Right lobe of liver (tissue), 6 donors: ENCODE data around the gene HIRA. TPM values are rescaled to one million over a fixed set of nuclear protein-coding genes. Genes with fewer than 3 reads are reported as not detected.
A peak's percentile ranks its signal among the peaks of the same experiment; 100 is the strongest.
"Not testable (repeated sequence)": the region's sequence is repeated elsewhere in the genome, so short reads cannot be mapped to it uniquely, and the experiment has no call there.

Experiments
- ATAC-seq, 4 donors: fragments of 200-7000 bp; cut with Tn5 transposase; one replicate each; pipeline ENCODE4 v1.9.1; 2020; ENCODE audit warnings: mild to moderate bottlenecking in 4 of 4, moderate library complexity in 4 of 4
- DNase-seq, 3 donors: peaks; one replicate each; pipeline ENCODE4 v3.0.0-alpha.2; 2020
- H3K27ac ChIP-seq, 3 donors: fragments of 200-600 bp; one replicate each; pipeline ENCODE4 v1.8.0; 2022
- H3K27me3 ChIP-seq, 2 donors: fragments of 200-600 bp; one replicate each; pipeline ENCODE4 v1.8.0; 2022
- H3K36me3 ChIP-seq, 4 donors: fragments of 200-600 bp; sonication (generic) in 1 of 4; one replicate each; pipeline versions ENCODE4 v1.5.1 to v1.8.0; 2017 to 2022; ENCODE audit warnings: control low read depth in 1 of 4
- H3K4me1 ChIP-seq, 4 donors: fragments of 200-600 bp; sonication (generic) in 1 of 4; one replicate each; pipeline versions ENCODE4 v1.5.1 to v1.8.0; 2017 to 2022; ENCODE audit warnings: control low read depth in 1 of 4
- H3K4me3 ChIP-seq, 3 donors: fragments of 200-600 bp; one replicate each; pipeline ENCODE4 v1.8.0; 2022
- H3K9me3 ChIP-seq, 4 donors: fragments of 200-600 bp; sonication (generic) in 1 of 4; one replicate each; pipeline versions ENCODE4 v1.5.1 to v1.8.0; 2017 to 2022; ENCODE audit warnings: control low read depth in 1 of 4
- POLR2A ChIP-seq: fragments of 450-650 bp; IDR thresholded peaks from one replicate; pipeline ENCODE4 v1.6.1; 2017; ENCODE audit warnings: antibody characterized with exemption, mild to moderate bottlenecking
- WGBS: methylation state at CpG from one replicate; pipeline ENCODE4 v1.1.6; 2018; ENCODE audit warnings: low coverage, low lambda C conversion rate; ENCODE audit not compliant: insufficient coverage; ENCODE audit errors: missing lambda C conversion rate; 5-methylcytosine and 5-hydroxymethylcytosine counted together
- intact Hi-C, 2 donors: fragments of 100-400 bp; cut with DNase I; formaldehyde crosslinking; loops; one replicate each; pipeline versions ENCODE4 v1.11.2 to v1.14.1; 2022
- total RNA-seq, 6 experiments: library from RNA; depleted of rRNA in 2 of 6; stranded (reverse); fragments of >200 nt in 2 of 6; fragmentation: NEBNext Ultra II Directional in 3 of 6; extraction: Animal tissue kit (Norgen Biotek cat#: 25700) in 3 of 6; gene quantifications; one replicate each; pipeline versions ENCODE4 v1.1.0 to v1.2.4, GENCODE V29; 2016 to 2023
- TF ChIP-seq, protein P1 (sequence below), 4 donors: fragments of 200-600 bp in 3 of 4; fragments of 450-650 bp in 1 of 4; IDR thresholded peaks; one replicate each; pipeline versions ENCODE4 v1.5.1 to v1.8.0; 2016 to 2022; ENCODE audit warnings: antibody characterized with exemption in 4 of 4, mild to moderate bottlenecking in 2 of 4
- donor health status: DM: no; HTN: yes; CAD: no.
- donor health status: DM: no; HTN: no; CAD: no.
- donor health status: DM: no; HTN: no; CAD: no.
- donor health status: DM: no; HTN: yes; CAD: no.
- donor health status: DM: no; HTN: yes; CAD: no.

HIRA gene
- total RNA-seq, 6 experiments from 2014 or later: 14.6 to 25.0 (median 17.8) TPM

DNA sequence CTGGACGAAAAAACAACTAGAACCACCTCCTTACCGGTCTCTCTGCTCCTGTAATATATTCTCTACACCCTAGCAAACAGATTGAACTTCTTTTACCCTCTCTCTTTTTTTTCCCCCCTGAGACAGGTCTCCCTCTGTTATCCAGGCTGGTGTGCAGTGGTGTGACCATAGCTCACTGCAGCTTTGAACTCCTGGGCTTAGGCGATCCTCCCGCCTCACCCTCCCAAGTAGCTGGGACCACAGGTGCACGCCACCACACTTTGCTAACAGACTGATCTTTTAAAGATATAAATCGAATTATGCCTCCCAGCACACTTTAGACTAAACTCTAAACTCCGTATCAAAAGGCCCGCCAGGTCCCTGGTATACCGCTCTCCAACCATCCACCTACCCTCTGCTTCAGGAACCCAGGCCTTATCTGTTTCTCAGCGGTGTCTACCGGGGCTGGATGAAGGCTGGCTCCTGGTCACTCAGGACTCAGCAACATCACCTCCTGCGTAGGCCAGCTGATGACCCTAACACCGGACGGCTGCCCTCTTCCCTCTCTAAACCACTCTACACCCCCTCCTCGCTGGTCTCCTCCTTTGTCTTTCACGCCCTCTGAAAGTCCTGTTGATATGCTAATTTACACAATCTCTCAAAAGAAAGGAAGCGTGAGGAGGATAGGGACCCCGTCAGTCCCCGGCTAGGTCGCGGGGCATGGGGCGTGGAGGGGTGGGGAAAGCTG lies 15.2 kb upstream of the HIRA start:
- peak overlapping the region; percentile 82 to 98 (median 92) for H3K27ac ChIP-seq
- H3K9me3 ChIP-seq: no peaks in the 10 kb centered on the region
- intact Hi-C loops: no loop called here
- peaks cover 0 to 29% (median 4%) of the 10 kb centered on the region in 4 donors for H3K36me3 ChIP-seq
- ATAC-seq (peak; percentile 10 to 31 (median 18)), DNase-seq (no peak)
- H3K4me1 ChIP-seq: peaks cover 0 to 14% (median 6%) of the 10 kb centered on the region in 4 donors
- peak overlapping the region; percentile 78 to 86 (median 85) for H3K4me3 ChIP-seq
- 23% methylated on average over 21 of the region's 22 CpGs for WGBS
- H3K27me3 ChIP-seq: no peaks in the 10 kb centered on the region
- no peak for TF ChIP-seq POLR2A

GRCh38 chr22:19445279-19445982 lies 13.9 kb upstream of the HIRA start:
- DNase-seq, H3K27ac ChIP-seq, intact Hi-C loops, ATAC-seq, H3K27me3 ChIP-seq, H3K4me3 ChIP-seq, H3K9me3 ChIP-seq: not testable (repeated sequence)
- peaks cover 0 to 16% (median 4%) of the 10 kb centered on the region in 4 donors for H3K36me3 ChIP-seq
- H3K4me1 ChIP-seq: peaks cover 0 to 18% (median 9%) of the 10 kb centered on the region in 4 donors
- 85% methylated on average over 9 of the region's 9 CpGs for WGBS

DNA sequence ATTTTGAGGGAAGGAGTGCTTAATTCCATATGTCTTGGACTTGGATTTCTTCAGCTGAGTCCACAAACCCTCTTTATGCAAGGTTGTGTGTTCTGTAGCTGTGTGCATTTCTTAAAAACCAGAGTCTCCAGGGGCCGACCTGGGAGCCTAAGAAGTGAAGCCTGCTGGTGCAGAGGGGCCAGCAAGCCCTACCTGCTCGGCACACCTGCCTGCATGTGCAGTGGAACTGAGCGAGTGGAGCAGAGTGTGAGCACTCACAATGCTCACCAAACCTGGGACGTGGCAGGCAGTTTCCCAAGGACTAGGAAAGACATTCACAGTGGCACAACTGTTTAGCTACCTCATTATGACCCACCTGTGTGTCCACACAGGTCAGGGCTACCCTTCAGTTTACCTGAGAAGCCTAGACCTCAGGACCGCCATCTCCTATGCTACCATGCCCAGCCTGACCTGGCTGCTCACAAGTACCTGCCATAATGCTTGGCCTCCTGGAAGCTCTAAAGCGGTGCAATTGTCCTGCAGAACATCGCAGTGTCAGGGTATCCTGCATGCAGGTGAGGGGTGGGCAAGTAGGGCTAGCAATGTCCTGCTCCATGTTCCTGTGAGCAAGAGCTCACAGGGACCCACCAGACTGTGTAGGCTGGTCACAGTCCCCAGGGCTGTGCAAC lies 12.1 kb upstream of the HIRA start:
- TF ChIP-seq POLR2A: no peak
- TF ChIP-seq, protein P1, sequence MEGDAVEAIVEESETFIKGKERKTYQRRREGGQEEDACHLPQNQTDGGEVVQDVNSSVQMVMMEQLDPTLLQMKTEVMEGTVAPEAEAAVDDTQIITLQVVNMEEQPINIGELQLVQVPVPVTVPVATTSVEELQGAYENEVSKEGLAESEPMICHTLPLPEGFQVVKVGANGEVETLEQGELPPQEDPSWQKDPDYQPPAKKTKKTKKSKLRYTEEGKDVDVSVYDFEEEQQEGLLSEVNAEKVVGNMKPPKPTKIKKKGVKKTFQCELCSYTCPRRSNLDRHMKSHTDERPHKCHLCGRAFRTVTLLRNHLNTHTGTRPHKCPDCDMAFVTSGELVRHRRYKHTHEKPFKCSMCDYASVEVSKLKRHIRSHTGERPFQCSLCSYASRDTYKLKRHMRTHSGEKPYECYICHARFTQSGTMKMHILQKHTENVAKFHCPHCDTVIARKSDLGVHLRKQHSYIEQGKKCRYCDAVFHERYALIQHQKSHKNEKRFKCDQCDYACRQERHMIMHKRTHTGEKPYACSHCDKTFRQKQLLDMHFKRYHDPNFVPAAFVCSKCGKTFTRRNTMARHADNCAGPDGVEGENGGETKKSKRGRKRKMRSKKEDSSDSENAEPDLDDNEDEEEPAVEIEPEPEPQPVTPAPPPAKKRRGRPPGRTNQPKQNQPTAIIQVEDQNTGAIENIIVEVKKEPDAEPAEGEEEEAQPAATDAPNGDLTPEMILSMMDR (IDR thresholded peaks at IDR 0.05): no peak
- no peak for ATAC-seq
- WGBS: no CpG with 5 or more reads among the region's 7 CpGs

DNA sequence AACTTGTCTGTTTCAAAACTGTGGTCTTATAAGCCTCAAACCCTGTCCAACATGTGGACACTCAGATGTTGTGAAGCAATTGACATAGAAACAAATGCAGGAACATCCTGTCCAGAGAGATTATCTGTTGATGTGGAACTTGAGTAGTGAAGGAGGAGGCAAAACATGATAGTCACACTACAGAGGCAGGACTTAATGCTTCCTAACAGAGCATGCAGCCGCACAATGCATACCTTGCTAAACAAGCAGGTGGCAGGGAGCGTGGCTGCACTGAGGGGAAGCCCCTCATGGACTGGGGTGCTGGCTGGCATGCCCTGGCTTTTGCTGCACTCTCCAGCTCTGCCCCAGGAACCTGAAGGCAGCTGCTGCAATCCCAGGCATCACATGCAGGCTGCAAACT lies 10.6 kb upstream of the HIRA start:
- ATAC-seq: no peak
- TF ChIP-seq, protein P1 (IDR thresholded peaks at IDR 0.05): no peak
- WGBS: no CpG with 5 or more reads among the region's 2 CpGs
- H3K4me3 ChIP-seq: no peak overlapping the region
- DNase-seq: no peak
- H3K9me3 ChIP-seq: no peaks in the 10 kb centered on the region
- peaks cover 0 to 22% (median 9%) of the 10 kb centered on the region in 4 donors for H3K4me1 ChIP-seq
- intact Hi-C loops: no loop called here
- H3K27me3 ChIP-seq: no peaks in the 10 kb centered on the region
- H3K36me3 ChIP-seq: peaks cover 0 to 14% (median 4%) of the 10 kb centered on the region in 4 donors
- H3K27ac ChIP-seq: no peak overlapping the region

More for the DNA sequence above, 12.1 kb upstream of the HIRA start:
- Histone ChIP-seq H3K4me1 (peaks cover 0 to 22% (median 9%) of the 10 kb centered on the region in 4 donors), H3K27ac (no peak overlapping the region), H3K27me3 (no peaks in the 10 kb centered on the region), H3K4me3 (no peak overlapping the region), H3K36me3 (peaks cover 0 to 14% (median 4%) of the 10 kb centered on the region in 4 donors), H3K9me3 (no peaks in the 10 kb centered on the region)
- no peak for DNase-seq
- intact Hi-C loops: no loop called here

GRCh38 chr22:19440411-19441195 lies 9.1 kb upstream of the HIRA start:
- no peak overlapping the region for H3K4me3 ChIP-seq
- H3K36me3 ChIP-seq: peaks cover 0 to 19% (median 8%) of the 10 kb centered on the region in 4 donors
- H3K27me3 ChIP-seq: no peaks in the 10 kb centered on the region
- 69% methylated on average over 5 of the region's 8 CpGs for WGBS
- peak; percentile 61 to 89 (median 80) for DNase-seq
- TF ChIP-seq, protein P1 (IDR thresholded peaks at IDR 0.05): peak in 1 of 4 donors; percentile 7
- TF ChIP-seq POLR2A: no peak
- H3K9me3 ChIP-seq: no peaks in the 10 kb centered on the region
- H3K27ac ChIP-seq: peak overlapping the region in 1 of 3 donors; percentile 55
- peaks cover 0 to 11% (median 3%) of the 10 kb centered on the region in 4 donors for H3K4me1 ChIP-seq
- peak; percentile 79 to 95 (median 89) for ATAC-seq
- intact Hi-C loops: no loop called here
